Keratinocyte (primary cell): Measurements from ENCODE around the gene RET. TPM values are rescaled to one million over a fixed set of nuclear protein-coding genes. Genes with fewer than 3 reads are reported as not detected.

Source experiments
- DNase-seq: peaks from one replicate; pipeline ENCODE4 v3.0.0-alpha.2; 2011; ENCODE audit warnings: low read depth, missing footprints, low spot score
- FAIRE-seq: peaks from 2 replicates; lab custom pipeline; 2011; peaks lifted over from hg19 to GRCh38; lab: Jason Lieb, UNC
- H2AFZ ChIP-seq: 2 replicates; pipeline ENCODE4 v1.6.0; 2012; ENCODE audit warnings: low read length, control low read depth, inconsistent platforms; ENCODE audit not compliant: control insufficient read depth
- H3K27ac ChIP-seq: 2 replicates; pipeline ENCODE4 v1.5.1; 2011; ENCODE audit warnings: low read length; ENCODE audit not compliant: control insufficient read depth, insufficient read depth
- H3K27me3 ChIP-seq: 3 replicates; pipeline ENCODE4 v1.6.0; 2011; ENCODE audit warnings: low read length; ENCODE audit not compliant: control insufficient read depth, insufficient read depth; ENCODE audit errors: extremely low read depth
- H3K36me3 ChIP-seq, 2 experiments: 2 replicates in 1 of 2; 3 replicates in 1 of 2; pipeline ENCODE4 v1.5.1; 2011; ENCODE audit warnings: low read length in 2 of 2, mild to moderate bottlenecking in 1 of 2; ENCODE audit not compliant: control insufficient read depth in 2 of 2, insufficient read depth in 2 of 2; ENCODE audit errors: extremely low read depth in 1 of 2
- H3K4me1 ChIP-seq: 3 replicates; pipeline ENCODE4 v1.5.1; 2011; ENCODE audit warnings: low read length; ENCODE audit not compliant: control insufficient read depth, insufficient read depth; ENCODE audit errors: extremely low read depth
- H3K4me2 ChIP-seq: 3 replicates; pipeline ENCODE4 v1.6.0; 2011; ENCODE audit warnings: low read depth, low read length; ENCODE audit not compliant: control insufficient read depth, insufficient read depth; ENCODE audit errors: extremely low read depth
- H3K4me3 ChIP-seq, 3 experiments: fragments of 200-600 bp in 1 of 3; sonication (generic) in 1 of 3; 2 replicates in 2 of 3; 3 replicates in 1 of 3; pipeline ENCODE4 v1.5.1; 2011 to 2016; ENCODE audit warnings: low read length in 3 of 3, mild to moderate bottlenecking in 3 of 3, control low read depth in 2 of 3, inconsistent platforms in 1 of 3, low read depth in 1 of 3, mixed read lengths in 1 of 3, mixed run types in 1 of 3, moderate library complexity in 1 of 3; ENCODE audit not compliant: control insufficient read depth in 2 of 3, insufficient read depth in 2 of 3; ENCODE audit errors: extremely low read depth in 1 of 3
- H3K79me2 ChIP-seq: 2 replicates; pipeline ENCODE4 v1.6.0; 2012; ENCODE audit warnings: low read length; ENCODE audit not compliant: control insufficient read depth, insufficient read depth
- H3K9ac ChIP-seq: 3 replicates; pipeline ENCODE4 v1.6.0; 2011; ENCODE audit warnings: low read length; ENCODE audit not compliant: control insufficient read depth, insufficient read depth; ENCODE audit errors: extremely low read depth
- H3K9me1 ChIP-seq: 3 replicates; pipeline ENCODE4 v1.6.0; 2011; ENCODE audit warnings: low read length; ENCODE audit not compliant: control insufficient read depth, insufficient read depth; ENCODE audit errors: extremely low read depth
- H3K9me3 ChIP-seq: 2 replicates; pipeline ENCODE4 v1.5.1; 2012; ENCODE audit warnings: low read depth, low read length; ENCODE audit not compliant: control insufficient read depth
- H4K20me1 ChIP-seq: 3 replicates; pipeline ENCODE4 v1.6.0; 2011; ENCODE audit warnings: low read length; ENCODE audit not compliant: control insufficient read depth, insufficient read depth; ENCODE audit errors: extremely low read depth
- CTCF ChIP-seq, 3 experiments: IDR thresholded peaks in 1 of 3; conservative IDR thresholded peaks in 1 of 3; optimal IDR thresholded peaks in 1 of 3; 2 replicates in 2 of 3; 3 replicates in 1 of 3; pipeline versions ENCODE3 to v1.5.1; 2011; ENCODE audit warnings: low read length in 3 of 3, mild to moderate bottlenecking in 3 of 3, moderate library complexity in 2 of 3, control low read depth in 1 of 3, inconsistent platforms in 1 of 3; ENCODE audit not compliant: insufficient read depth in 2 of 3; ENCODE audit errors: extremely low read depth in 1 of 3
- EZH2 ChIP-seq: IDR thresholded peaks from one replicate; pipeline ENCODE4 v1.6.1; 2012; ENCODE audit warnings: inconsistent platforms, mild to moderate bottlenecking, low read length, moderate library complexity
- dilution Hi-C: fragments of 300-500 bp; cut with MboI; formaldehyde crosslinking; loops from one replicate; pipeline ENCODE4 v1.7.0; 2020; ENCODE audit warnings: low sequenced_read_pairs; ENCODE audit not compliant: extremely low pct_ligation_motif_present
- polyA plus RNA-seq, 5 experiments: library from polyadenylated mRNA; depleted of rRNA in 3 of 5; stranded (reverse) in 3 of 5; stranded (forward) in 1 of 5; unstranded in 1 of 5; fragments of >200 nt; gene quantifications; 1 replicate in 1 of 5; 2 replicates in 3 of 5; 3 replicates in 1 of 5; pipeline versions ENCODE4 v1.2.1 to v1.2.3, GENCODE V29; 2011 to 2012; ENCODE audit warnings: missing spikeins in 2 of 5, low read depth in 1 of 5, low replicate concordance in 1 of 5

The RET gene
- polyA plus RNA-seq, 1 donor (not counting 4 experiments of a cell fraction or from before 2014, with no cell fraction given) = 0.21 TPM

- H4K20me1 ChIP-seq = no peaks in the 10 kb centered on the region
- no peak overlapping the region for H3K9ac ChIP-seq
- H3K4me3 ChIP-seq = no peak overlapping the region
- DNase-seq (no peak), FAIRE-seq (no peak)
- no peak overlapping the region for H3K4me2 ChIP-seq
- dilution Hi-C loops = no loop called here
- H3K4me1 ChIP-seq = peaks cover 10% of the 10 kb centered on the region
- H3K9me3 ChIP-seq = no peaks in the 10 kb centered on the region
- H3K79me2 ChIP-seq = peaks cover 51% of the 10 kb centered on the region
- no peaks in the 10 kb centered on the region for H3K36me3 ChIP-seq
- H2AFZ ChIP-seq = no peak overlapping the region
- H3K27ac ChIP-seq = no peak overlapping the region
- no peaks in the 10 kb centered on the region for H3K9me1 ChIP-seq
- H3K27me3 ChIP-seq = no peaks in the 10 kb centered on the region
- TF ChIP-seq EZH2 (no peak), CTCF (optimal IDR thresholded peaks at IDR 0.05 in 1 of 3, IDR thresholded peaks at IDR 0.05 in 1 of 3, conservative IDR thresholded peaks at IDR 0.05 in 1 of 3; ENCODE audit: extremely low read depth in 1 of 3, insufficient read depth in 2 of 3, low read length in 3 of 3) (no peak)
These were observed 78.9 kb downstream of the RET start for GRCh38 chr10:43155741-43156140.

- TF ChIP-seq EZH2 (no peak), CTCF (optimal IDR thresholded peaks at IDR 0.05 in 1 of 3, IDR thresholded peaks at IDR 0.05 in 1 of 3, conservative IDR thresholded peaks at IDR 0.05 in 1 of 3; ENCODE audit: extremely low read depth in 1 of 3, insufficient read depth in 2 of 3, low read length in 3 of 3) (no peak)
- no peak for FAIRE-seq
- no peak overlapping the region for H3K27ac ChIP-seq
- peaks cover 0 to 6% of the 10 kb centered on the region in 2 experiments for H3K36me3 ChIP-seq
- no peaks in the 10 kb centered on the region for H3K9me3 ChIP-seq
- no peaks in the 10 kb centered on the region for H4K20me1 ChIP-seq
- no peaks in the 10 kb centered on the region for H3K27me3 ChIP-seq
- H3K9me1 ChIP-seq = no peaks in the 10 kb centered on the region
- no peak for DNase-seq
- H3K4me2 ChIP-seq = no peak overlapping the region
- H3K79me2 ChIP-seq = peaks cover 44% of the 10 kb centered on the region
- H3K4me1 ChIP-seq = peaks cover 19% of the 10 kb centered on the region
- no peak overlapping the region for H3K9ac ChIP-seq
- dilution Hi-C loops = no loop called here
- no peak overlapping the region for H2AFZ ChIP-seq
- no peak overlapping the region for H3K4me3 ChIP-seq
These were observed 79.9 kb downstream of the RET start for GRCh38 chr10:43156590-43157341.
